Inferior parietal cortex (tissue), 1 donor: ENCODE results near the gene PRKAG2.
"Not testable (repeated sequence)": the region's sequence is repeated elsewhere in the genome, so short reads cannot be mapped to it uniquely, and the experiment has no call there.

ENCODE experiments used
- DNase-seq: peaks from one replicate; pipeline ENCODE4 v3.0.0-alpha.2; 2016; ENCODE audit errors: extremely low spot score

PRKAG2 gene

GRCh38 chr7:151767557-151767956 lies 109.4 kb downstream of the PRKAG2 start:
- no peak for DNase-seq

GRCh38 chr7:151764056-151764920 lies 112.6 kb downstream of the PRKAG2 start:
- no peak for DNase-seq

- DNase-seq = no peak
These were observed 113.4 kb downstream of the PRKAG2 start for GRCh38 chr7:151763420-151763984.

- no peak for DNase-seq
These were observed 114.2 kb downstream of the PRKAG2 start for GRCh38 chr7:151762583-151763245.

- no peak for DNase-seq
These were observed 115.0 kb downstream of the PRKAG2 start for GRCh38 chr7:151761957-151762356.

- DNase-seq = no peak
These were observed 115.7 kb downstream of the PRKAG2 start for GRCh38 chr7:151761231-151761630.

- DNase-seq = peak; percentile 64
These were observed 117.3 kb downstream of the PRKAG2 start for GRCh38 chr7:151759591-151760042.

- DNase-seq = no peak
These were observed 118.0 kb downstream of the PRKAG2 start for GRCh38 chr7:151758622-151759540.

- DNase-seq = no peak
These were observed 119.6 kb downstream of the PRKAG2 start for GRCh38 chr7:151757274-151757673.

GRCh38 chr7:151756866-151757265 lies 120.0 kb downstream of the PRKAG2 start:
- DNase-seq = no peak

GRCh38 chr7:151756076-151756731 lies 120.7 kb downstream of the PRKAG2 start:
- no peak for DNase-seq

- no peak for DNase-seq
These were observed 121.6 kb downstream of the PRKAG2 start for GRCh38 chr7:151755131-151755801.

- no peak for DNase-seq
These were observed 122.2 kb downstream of the PRKAG2 start for GRCh38 chr7:151754688-151755130.

GRCh38 chr7:151754142-151754590 lies 122.7 kb downstream of the PRKAG2 start:
- DNase-seq = peak; percentile 48

GRCh38 chr7:151752816-151753595 lies 123.9 kb downstream of the PRKAG2 start:
- no peak for DNase-seq

- no peak for DNase-seq
These were observed 124.9 kb downstream of the PRKAG2 start for GRCh38 chr7:151752037-151752436.

- no peak for DNase-seq
These were observed 128.2 kb downstream of the PRKAG2 start for GRCh38 chr7:151748733-151749132.

- not testable (repeated sequence) for DNase-seq
These were observed 128.9 kb downstream of the PRKAG2 start for GRCh38 chr7:151748021-151748420.

- no peak for DNase-seq
These were observed 131.2 kb downstream of the PRKAG2 start for GRCh38 chr7:151745706-151746105.
